K562 (cell line): ENCODE results near the gene CTDSPL2. TPM values are rescaled to one million over a fixed set of nuclear protein-coding genes. Genes with fewer than 3 reads are reported as not detected.

Source experiments
- CHCHD3 ChIP-seq: fragments of 250-450 bp; sonication (Bioruptor Pico); IDR thresholded peaks from 2 replicates; pipeline ENCODE4 v2.1.2; 2022; ENCODE audit warnings: mild to moderate bottlenecking
- ETV1 ChIP-seq: fragments of 450-650 bp; conservative IDR thresholded peaks from 2 replicates; pipeline ENCODE4 v1.6.1; 2016; ENCODE audit warnings: missing genetic modification characterization, control low read depth, low read depth, missing compliant biosample characterization
- EWSR1 ChIP-seq: fragments of 450-650 bp; IDR thresholded peaks from 2 replicates; pipeline ENCODE4 v1.6.1; 2018; ENCODE audit warnings: borderline replicate concordance, mild to moderate bottlenecking, low read depth, moderate library complexity; ENCODE audit not compliant: partially characterized antibody
- GATA2 ChIP-seq: sonication (generic); formaldehyde crosslinking; IDR thresholded peaks from 2 replicates; pipeline ENCODE4 v1.4.0; 2020; ENCODE audit warnings: mild to moderate bottlenecking, missing genetic modification reagents
- KLF1 ChIP-seq: fragments of 450-650 bp; IDR thresholded peaks from 2 replicates; pipeline ENCODE4 v1.6.1; 2016; ENCODE audit warnings: missing genetic modification characterization, missing compliant biosample characterization
- KLF16 ChIP-seq: IDR thresholded peaks from 2 replicates; pipeline ENCODE4 v1.6.1; 2016; ENCODE audit warnings: antibody characterized with exemption
- RBBP5 ChIP-seq: fragments of 200-600 bp; sonication (generic); IDR thresholded peaks from 2 replicates; pipeline ENCODE4 v1.6.1; 2012; ENCODE audit warnings: borderline replicate concordance, mild to moderate bottlenecking, low read length, control low read depth, inconsistent platforms; ENCODE audit not compliant: insufficient read depth, poor library complexity, severe bottlenecking
- polyA plus RNA-seq, 8 experiments: library from polyadenylated mRNA; depleted of rRNA in 4 of 8; stranded (reverse) in 5 of 8; unstranded in 3 of 8; fragments of >200 nt; fragmentation: Nextera tagmentation in 2 of 8; fragmentation: Illumina TruSeq in 1 of 8; extraction: Ambion mirVana in 2 of 8; extraction: Trizol in 1 of 8; gene quantifications; 2 replicates each; pipeline versions ENCODE4 v1.2.1 to v1.2.3, GENCODE V29; 2011 to 2014; ENCODE audit warnings: inconsistent platforms in 1 of 8, missing spikeins in 1 of 8
- total RNA-seq, 7 experiments: library from RNA; depleted of rRNA in 6 of 7; stranded (reverse); fragments of >200 nt in 6 of 7; fragmentation: Illumina TruSeq in 2 of 7; extraction: Trizol in 2 of 7; gene quantifications; 2 replicates each; pipeline versions ENCODE4 v1.2.1 to v1.2.3, GENCODE V29; 2011 to 2021; ENCODE audit warnings: low replicate concordance in 1 of 7
- TF ChIP-seq, protein P1 (sequence below): fragments of 250-450 bp; sonication (Bioruptor Pico); IDR thresholded peaks from 2 replicates; pipeline ENCODE4 v1.4.0; 2020; ENCODE audit warnings: mild to moderate bottlenecking
- TF ChIP-seq, protein P2 (sequence below): fragments of 250-450 bp; sonication (Bioruptor Pico); IDR thresholded peaks from 2 replicates; pipeline ENCODE4 v1.6.1; 2021; ENCODE audit warnings: mild to moderate bottlenecking
- TF ChIP-seq, protein P3 (sequence below): IDR thresholded peaks from 3 replicates; pipeline ENCODE4 v1.6.1; 2011; ENCODE audit warnings: borderline replicate concordance, mild to moderate bottlenecking; ENCODE audit not compliant: insufficient read length, insufficient read depth

CTDSPL2 gene
- total and polyA plus RNA-seq, 9 of the 15 experiments (the other 6 are each of a cell fraction or from before 2014, with no cell fraction given): 16.8 to 79.0 (median 53.1) TPM

DNA sequence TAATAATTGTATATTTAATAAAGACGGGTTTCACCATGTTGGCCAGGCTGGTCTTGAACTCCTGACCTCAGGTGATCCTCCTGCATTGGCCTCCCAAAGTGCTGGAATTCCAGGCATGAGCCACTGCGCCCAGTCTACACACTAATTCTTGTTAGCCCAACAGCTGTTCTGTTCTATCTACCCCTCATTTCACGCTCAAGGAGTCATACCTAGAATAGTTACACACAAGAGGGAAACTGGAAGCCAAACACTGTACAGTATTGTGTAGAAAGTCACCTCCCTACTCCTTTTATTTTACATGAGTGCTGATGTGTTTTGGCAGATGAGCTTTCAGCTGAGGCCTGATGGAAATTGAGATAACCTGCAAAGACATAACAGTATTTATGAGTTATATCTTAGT, 13.4 kb upstream of the CTDSPL2 start (continued):
- TF ChIP-seq ETV1 (tag) (no peak), RBBP5 (no peak), CHCHD3 (no peak), EWSR1 (no peak), KLF1 (no peak), KLF16 (no peak), GATA2 (no peak)
- TF ChIP-seq, protein P1, sequence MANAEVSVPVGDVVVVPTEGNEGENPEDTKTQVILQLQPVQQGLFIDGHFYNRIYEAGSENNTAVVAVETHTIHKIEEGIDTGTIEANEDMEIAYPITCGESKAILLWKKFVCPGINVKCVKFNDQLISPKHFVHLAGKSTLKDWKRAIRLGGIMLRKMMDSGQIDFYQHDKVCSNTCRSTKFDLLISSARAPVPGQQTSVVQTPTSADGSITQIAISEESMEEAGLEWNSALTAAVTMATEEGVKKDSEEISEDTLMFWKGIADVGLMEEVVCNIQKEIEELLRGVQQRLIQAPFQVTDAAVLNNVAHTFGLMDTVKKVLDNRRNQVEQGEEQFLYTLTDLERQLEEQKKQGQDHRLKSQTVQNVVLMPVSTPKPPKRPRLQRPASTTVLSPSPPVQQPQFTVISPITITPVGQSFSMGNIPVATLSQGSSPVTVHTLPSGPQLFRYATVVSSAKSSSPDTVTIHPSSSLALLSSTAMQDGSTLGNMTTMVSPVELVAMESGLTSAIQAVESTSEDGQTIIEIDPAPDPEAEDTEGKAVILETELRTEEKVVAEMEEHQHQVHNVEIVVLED: no peak
- TF ChIP-seq, protein P2, sequence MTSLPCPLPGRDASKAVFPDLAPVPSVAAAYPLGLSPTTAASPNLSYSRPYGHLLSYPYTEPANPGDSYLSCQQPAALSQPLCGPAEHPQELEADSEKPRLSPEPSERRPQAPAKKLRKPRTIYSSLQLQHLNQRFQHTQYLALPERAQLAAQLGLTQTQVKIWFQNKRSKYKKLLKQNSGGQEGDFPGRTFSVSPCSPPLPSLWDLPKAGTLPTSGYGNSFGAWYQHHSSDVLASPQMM: no peak
- TF ChIP-seq, protein P3, sequence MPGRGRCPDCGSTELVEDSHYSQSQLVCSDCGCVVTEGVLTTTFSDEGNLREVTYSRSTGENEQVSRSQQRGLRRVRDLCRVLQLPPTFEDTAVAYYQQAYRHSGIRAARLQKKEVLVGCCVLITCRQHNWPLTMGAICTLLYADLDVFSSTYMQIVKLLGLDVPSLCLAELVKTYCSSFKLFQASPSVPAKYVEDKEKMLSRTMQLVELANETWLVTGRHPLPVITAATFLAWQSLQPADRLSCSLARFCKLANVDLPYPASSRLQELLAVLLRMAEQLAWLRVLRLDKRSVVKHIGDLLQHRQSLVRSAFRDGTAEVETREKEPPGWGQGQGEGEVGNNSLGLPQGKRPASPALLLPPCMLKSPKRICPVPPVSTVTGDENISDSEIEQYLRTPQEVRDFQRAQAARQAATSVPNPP: no peak
